GM12878 (cell line): ENCODE measurements around the gene CUTA. TPM values are rescaled to one million over a fixed set of nuclear protein-coding genes. Genes with fewer than 3 reads are reported as not detected.
A peak's percentile ranks its signal among the peaks of the same experiment; 100 is the strongest.

Experiments
- BACH1 ChIP-seq: fragments of 450-650 bp; IDR thresholded peaks from 2 replicates; pipeline ENCODE4 v1.6.1; 2017; ENCODE audit warnings: mild to moderate bottlenecking, borderline replicate concordance
- BCL11A ChIP-seq: IDR thresholded peaks from 2 replicates; pipeline ENCODE4 v1.6.1; 2011; ENCODE audit warnings: low read depth, low read length
- IKZF1 ChIP-seq: fragments of 450-650 bp; conservative IDR thresholded peaks from 2 replicates; pipeline ENCODE4 v1.6.1; 2017; ENCODE audit warnings: antibody characterized with exemption, mild to moderate bottlenecking
- NBN ChIP-seq: fragments of 450-650 bp; IDR thresholded peaks from 2 replicates; pipeline ENCODE4 v1.6.1; 2016
- RB1 ChIP-seq: fragments of 450-650 bp; formaldehyde crosslinking; IDR thresholded peaks from 2 replicates; pipeline ENCODE4 v1.6.1; 2017; ENCODE audit warnings: mild to moderate bottlenecking, borderline replicate concordance
- SMAD5 ChIP-seq: IDR thresholded peaks from 2 replicates; pipeline ENCODE4 v1.6.1; 2016; ENCODE audit warnings: antibody characterized with exemption, low read depth
- SMC3 ChIP-seq: IDR thresholded peaks from 2 replicates; pipeline ENCODE4 v1.6.1; 2011; ENCODE audit warnings: low read length, improper control_type of control experiment, borderline replicate concordance
- ZNF622 ChIP-seq: fragments of 450-650 bp; IDR thresholded peaks from 2 replicates; pipeline ENCODE4 v1.6.1; 2017; ENCODE audit warnings: mild to moderate bottlenecking, inconsistent platforms
- polyA plus RNA-seq, 11 experiments: library from polyadenylated mRNA; depleted of rRNA in 4 of 11; unstranded in 6 of 11; stranded (reverse) in 5 of 11; fragments of >200 nt; fragmentation: Nextera tagmentation in 4 of 11; fragmentation: Illumina TruSeq in 1 of 11; extraction: Ambion mirVana in 4 of 11; extraction: Trizol in 1 of 11; gene quantifications; 1 replicate in 1 of 11; 2 replicates in 10 of 11; pipeline versions ENCODE4 v1.2.1 to v1.2.3, GENCODE V29; 2011 to 2016; ENCODE audit warnings: inconsistent platforms in 2 of 11, missing spikeins in 2 of 11, low read depth in 1 of 11
- total RNA-seq, 4 experiments: library from RNA; depleted of rRNA in 3 of 4; stranded (reverse); fragments of >200 nt in 3 of 4; fragmentation: Illumina TruSeq in 1 of 4; extraction: Trizol in 1 of 4; gene quantifications; 2 replicates each; pipeline versions ENCODE4 v1.2.1 to v1.2.3, GENCODE V29; 2013 to 2021
- TF ChIP-seq, protein P1 (sequence below): IDR thresholded peaks from 2 replicates; pipeline ENCODE4 v1.6.1; 2011; ENCODE audit warnings: mild to moderate bottlenecking, low read depth, low read length, moderate library complexity; ENCODE audit not compliant: insufficient replicate concordance
- TF ChIP-seq, protein P2 (sequence below): fragments of 450-650 bp; IDR thresholded peaks from 2 replicates; pipeline ENCODE4 v1.6.1; 2017; ENCODE audit warnings: mild to moderate bottlenecking, moderate library complexity
- TF ChIP-seq, protein P3 (sequence below): IDR thresholded peaks from 2 replicates; pipeline ENCODE4 v1.6.1; 2012; ENCODE audit warnings: improper control_type of control experiment, low read depth, low read length; ENCODE audit not compliant: insufficient replicate concordance
- TF ChIP-seq, protein P4 (sequence below): fragments of 150-350 bp; IDR thresholded peaks from 2 replicates; pipeline ENCODE4 v1.6.1; 2016; ENCODE audit warnings: low read depth, low read length
- TF ChIP-seq, protein P5 (sequence below), 3 experiments: IDR thresholded peaks in 2 of 3; conservative IDR thresholded peaks in 1 of 3; 2 replicates each; pipeline ENCODE4 v1.5.1; 2011; ENCODE audit warnings: low read depth in 3 of 3, low read length in 3 of 3, mild to moderate bottlenecking in 3 of 3, control low read depth in 2 of 3, moderate library complexity in 2 of 3, inconsistent platforms in 1 of 3, mixed read lengths in 1 of 3; ENCODE audit not compliant: control insufficient read depth in 2 of 3, insufficient read depth in 1 of 3; ENCODE audit errors: extremely low read depth in 1 of 3

CUTA gene
- total and polyA plus RNA-seq, 10 of the 15 experiments (the other 5 are each of a cell fraction or from before 2014, with no cell fraction given) = 102 to 293 (median 189) TPM

DNA sequence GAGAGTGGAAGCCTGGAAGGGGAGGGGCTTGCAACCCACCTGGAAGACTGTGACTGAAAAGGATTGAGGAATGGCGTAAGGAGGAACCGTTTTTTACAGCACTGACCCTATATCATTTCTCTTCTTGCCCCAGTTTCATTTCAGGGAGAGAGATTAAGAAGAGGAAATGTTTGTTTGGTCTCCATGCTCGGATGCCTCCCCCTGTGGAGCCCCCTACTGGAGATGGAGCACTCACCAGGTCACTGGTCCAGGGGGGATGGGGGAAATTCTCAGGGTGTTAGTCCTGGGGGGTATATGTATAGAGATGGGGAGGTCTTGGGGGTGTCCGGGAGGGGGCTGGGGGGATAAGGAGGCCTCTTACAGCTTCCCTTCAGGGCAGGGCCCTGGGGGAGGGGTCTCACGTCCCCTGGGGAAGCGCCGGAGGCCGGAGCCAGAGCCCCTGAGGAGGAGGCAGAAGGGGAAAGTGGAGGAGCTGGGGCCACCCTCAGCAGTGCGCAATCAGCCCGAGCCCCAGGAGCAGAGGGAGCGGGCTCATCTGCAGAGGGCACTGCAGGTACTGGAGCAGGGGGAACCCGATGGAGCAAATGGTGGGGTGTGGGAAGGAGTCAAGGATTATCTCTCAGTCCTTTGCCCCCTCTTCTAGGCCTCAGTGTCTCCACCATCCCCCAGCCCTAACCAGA lies 3.2 kb downstream of the CUTA start (continued):
- TF ChIP-seq, protein P1, sequence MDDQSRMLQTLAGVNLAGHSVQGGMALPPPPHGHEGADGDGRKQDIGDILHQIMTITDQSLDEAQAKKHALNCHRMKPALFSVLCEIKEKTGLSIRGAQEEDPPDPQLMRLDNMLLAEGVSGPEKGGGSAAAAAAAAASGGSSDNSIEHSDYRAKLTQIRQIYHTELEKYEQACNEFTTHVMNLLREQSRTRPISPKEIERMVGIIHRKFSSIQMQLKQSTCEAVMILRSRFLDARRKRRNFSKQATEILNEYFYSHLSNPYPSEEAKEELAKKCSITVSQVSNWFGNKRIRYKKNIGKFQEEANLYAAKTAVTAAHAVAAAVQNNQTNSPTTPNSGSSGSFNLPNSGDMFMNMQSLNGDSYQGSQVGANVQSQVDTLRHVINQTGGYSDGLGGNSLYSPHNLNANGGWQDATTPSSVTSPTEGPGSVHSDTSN = no peak
- TF ChIP-seq, protein P2, sequence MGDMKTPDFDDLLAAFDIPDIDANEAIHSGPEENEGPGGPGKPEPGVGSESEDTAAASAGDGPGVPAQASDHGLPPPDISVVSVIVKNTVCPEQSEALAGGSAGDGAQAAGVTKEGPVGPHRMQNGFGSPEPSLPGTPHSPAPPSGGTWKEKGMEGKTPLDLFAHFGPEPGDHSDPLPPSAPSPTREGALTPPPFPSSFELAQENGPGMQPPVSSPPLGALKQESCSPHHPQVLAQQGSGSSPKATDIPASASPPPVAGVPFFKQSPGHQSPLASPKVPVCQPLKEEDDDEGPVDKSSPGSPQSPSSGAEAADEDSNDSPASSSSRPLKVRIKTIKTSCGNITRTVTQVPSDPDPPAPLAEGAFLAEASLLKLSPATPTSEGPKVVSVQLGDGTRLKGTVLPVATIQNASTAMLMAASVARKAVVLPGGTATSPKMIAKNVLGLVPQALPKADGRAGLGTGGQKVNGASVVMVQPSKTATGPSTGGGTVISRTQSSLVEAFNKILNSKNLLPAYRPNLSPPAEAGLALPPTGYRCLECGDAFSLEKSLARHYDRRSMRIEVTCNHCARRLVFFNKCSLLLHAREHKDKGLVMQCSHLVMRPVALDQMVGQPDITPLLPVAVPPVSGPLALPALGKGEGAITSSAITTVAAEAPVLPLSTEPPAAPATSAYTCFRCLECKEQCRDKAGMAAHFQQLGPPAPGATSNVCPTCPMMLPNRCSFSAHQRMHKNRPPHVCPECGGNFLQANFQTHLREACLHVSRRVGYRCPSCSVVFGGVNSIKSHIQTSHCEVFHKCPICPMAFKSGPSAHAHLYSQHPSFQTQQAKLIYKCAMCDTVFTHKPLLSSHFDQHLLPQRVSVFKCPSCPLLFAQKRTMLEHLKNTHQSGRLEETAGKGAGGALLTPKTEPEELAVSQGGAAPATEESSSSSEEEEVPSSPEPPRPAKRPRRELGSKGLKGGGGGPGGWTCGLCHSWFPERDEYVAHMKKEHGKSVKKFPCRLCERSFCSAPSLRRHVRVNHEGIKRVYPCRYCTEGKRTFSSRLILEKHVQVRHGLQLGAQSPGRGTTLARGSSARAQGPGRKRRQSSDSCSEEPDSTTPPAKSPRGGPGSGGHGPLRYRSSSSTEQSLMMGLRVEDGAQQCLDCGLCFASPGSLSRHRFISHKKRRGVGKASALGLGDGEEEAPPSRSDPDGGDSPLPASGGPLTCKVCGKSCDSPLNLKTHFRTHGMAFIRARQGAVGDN = no peak
- TF ChIP-seq SMAD5 = no peak
- no peak for TF ChIP-seq BCL11A
- 0 out of 2 replicates have a peak, but pooled peaks have one; percentile 14 for TF ChIP-seq NBN
- TF ChIP-seq RB1 = no peak
- peak; percentile 28; the same call in 1 of the 2 replicates for TF ChIP-seq BACH1
- peak; percentile 13; the same call in 1 of the 2 replicates for TF ChIP-seq SMC3
- no peak for TF ChIP-seq IKZF1
- TF ChIP-seq, protein P3, sequence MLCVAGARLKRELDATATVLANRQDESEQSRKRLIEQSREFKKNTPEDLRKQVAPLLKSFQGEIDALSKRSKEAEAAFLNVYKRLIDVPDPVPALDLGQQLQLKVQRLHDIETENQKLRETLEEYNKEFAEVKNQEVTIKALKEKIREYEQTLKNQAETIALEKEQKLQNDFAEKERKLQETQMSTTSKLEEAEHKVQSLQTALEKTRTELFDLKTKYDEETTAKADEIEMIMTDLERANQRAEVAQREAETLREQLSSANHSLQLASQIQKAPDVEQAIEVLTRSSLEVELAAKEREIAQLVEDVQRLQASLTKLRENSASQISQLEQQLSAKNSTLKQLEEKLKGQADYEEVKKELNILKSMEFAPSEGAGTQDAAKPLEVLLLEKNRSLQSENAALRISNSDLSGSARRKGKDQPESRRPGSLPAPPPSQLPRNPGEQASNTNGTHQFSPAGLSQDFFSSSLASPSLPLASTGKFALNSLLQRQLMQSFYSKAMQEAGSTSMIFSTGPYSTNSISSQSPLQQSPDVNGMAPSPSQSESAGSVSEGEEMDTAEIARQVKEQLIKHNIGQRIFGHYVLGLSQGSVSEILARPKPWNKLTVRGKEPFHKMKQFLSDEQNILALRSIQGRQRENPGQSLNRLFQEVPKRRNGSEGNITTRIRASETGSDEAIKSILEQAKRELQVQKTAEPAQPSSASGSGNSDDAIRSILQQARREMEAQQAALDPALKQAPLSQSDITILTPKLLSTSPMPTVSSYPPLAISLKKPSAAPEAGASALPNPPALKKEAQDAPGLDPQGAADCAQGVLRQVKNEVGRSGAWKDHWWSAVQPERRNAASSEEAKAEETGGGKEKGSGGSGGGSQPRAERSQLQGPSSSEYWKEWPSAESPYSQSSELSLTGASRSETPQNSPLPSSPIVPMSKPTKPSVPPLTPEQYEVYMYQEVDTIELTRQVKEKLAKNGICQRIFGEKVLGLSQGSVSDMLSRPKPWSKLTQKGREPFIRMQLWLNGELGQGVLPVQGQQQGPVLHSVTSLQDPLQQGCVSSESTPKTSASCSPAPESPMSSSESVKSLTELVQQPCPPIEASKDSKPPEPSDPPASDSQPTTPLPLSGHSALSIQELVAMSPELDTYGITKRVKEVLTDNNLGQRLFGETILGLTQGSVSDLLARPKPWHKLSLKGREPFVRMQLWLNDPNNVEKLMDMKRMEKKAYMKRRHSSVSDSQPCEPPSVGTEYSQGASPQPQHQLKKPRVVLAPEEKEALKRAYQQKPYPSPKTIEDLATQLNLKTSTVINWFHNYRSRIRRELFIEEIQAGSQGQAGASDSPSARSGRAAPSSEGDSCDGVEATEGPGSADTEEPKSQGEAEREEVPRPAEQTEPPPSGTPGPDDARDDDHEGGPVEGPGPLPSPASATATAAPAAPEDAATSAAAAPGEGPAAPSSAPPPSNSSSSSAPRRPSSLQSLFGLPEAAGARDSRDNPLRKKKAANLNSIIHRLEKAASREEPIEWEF = no peak
- TF ChIP-seq ZNF622 = no peak
- TF ChIP-seq, protein P4, sequence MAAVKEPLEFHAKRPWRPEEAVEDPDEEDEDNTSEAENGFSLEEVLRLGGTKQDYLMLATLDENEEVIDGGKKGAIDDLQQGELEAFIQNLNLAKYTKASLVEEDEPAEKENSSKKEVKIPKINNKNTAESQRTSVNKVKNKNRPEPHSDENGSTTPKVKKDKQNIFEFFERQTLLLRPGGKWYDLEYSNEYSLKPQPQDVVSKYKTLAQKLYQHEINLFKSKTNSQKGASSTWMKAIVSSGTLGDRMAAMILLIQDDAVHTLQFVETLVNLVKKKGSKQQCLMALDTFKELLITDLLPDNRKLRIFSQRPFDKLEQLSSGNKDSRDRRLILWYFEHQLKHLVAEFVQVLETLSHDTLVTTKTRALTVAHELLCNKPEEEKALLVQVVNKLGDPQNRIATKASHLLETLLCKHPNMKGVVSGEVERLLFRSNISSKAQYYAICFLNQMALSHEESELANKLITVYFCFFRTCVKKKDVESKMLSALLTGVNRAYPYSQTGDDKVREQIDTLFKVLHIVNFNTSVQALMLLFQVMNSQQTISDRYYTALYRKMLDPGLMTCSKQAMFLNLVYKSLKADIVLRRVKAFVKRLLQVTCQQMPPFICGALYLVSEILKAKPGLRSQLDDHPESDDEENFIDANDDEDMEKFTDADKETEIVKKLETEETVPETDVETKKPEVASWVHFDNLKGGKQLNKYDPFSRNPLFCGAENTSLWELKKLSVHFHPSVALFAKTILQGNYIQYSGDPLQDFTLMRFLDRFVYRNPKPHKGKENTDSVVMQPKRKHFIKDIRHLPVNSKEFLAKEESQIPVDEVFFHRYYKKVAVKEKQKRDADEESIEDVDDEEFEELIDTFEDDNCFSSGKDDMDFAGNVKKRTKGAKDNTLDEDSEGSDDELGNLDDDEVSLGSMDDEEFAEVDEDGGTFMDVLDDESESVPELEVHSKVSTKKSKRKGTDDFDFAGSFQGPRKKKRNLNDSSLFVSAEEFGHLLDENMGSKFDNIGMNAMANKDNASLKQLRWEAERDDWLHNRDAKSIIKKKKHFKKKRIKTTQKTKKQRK = no peak
- TF ChIP-seq, protein P5, sequence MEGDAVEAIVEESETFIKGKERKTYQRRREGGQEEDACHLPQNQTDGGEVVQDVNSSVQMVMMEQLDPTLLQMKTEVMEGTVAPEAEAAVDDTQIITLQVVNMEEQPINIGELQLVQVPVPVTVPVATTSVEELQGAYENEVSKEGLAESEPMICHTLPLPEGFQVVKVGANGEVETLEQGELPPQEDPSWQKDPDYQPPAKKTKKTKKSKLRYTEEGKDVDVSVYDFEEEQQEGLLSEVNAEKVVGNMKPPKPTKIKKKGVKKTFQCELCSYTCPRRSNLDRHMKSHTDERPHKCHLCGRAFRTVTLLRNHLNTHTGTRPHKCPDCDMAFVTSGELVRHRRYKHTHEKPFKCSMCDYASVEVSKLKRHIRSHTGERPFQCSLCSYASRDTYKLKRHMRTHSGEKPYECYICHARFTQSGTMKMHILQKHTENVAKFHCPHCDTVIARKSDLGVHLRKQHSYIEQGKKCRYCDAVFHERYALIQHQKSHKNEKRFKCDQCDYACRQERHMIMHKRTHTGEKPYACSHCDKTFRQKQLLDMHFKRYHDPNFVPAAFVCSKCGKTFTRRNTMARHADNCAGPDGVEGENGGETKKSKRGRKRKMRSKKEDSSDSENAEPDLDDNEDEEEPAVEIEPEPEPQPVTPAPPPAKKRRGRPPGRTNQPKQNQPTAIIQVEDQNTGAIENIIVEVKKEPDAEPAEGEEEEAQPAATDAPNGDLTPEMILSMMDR (IDR thresholded peaks at IDR 0.05 in 2 of 3, conservative IDR thresholded peaks at IDR 0.05 in 1 of 3; ENCODE audit: control insufficient read depth in 2 of 3, extremely low read depth in 1 of 3, insufficient read depth in 1 of 3, low read depth in 3 of 3, low read length in 3 of 3) = peak; percentile 22 to 53 (median 48); a peak in 4 of 6 replicates
